Measurements from ENCODE around the gene DDR1.

DNA sequence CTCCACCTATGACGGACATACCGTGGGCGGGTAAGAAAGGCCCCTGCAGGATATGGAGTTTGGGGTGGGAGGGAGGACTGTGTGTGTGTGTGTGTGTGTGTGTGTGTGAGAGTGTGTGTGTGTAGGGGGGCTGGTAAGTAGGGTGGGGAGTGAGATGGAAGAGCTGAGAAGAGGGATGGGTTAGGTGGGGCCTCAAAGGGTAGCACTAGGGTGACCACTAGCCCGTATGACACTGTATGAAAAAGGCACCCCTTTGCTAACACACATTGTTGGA, 7.1 kb downstream of the DDR1 start:
- TF ChIP-seq, protein P1, sequence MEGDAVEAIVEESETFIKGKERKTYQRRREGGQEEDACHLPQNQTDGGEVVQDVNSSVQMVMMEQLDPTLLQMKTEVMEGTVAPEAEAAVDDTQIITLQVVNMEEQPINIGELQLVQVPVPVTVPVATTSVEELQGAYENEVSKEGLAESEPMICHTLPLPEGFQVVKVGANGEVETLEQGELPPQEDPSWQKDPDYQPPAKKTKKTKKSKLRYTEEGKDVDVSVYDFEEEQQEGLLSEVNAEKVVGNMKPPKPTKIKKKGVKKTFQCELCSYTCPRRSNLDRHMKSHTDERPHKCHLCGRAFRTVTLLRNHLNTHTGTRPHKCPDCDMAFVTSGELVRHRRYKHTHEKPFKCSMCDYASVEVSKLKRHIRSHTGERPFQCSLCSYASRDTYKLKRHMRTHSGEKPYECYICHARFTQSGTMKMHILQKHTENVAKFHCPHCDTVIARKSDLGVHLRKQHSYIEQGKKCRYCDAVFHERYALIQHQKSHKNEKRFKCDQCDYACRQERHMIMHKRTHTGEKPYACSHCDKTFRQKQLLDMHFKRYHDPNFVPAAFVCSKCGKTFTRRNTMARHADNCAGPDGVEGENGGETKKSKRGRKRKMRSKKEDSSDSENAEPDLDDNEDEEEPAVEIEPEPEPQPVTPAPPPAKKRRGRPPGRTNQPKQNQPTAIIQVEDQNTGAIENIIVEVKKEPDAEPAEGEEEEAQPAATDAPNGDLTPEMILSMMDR (IDR thresholded peaks at IDR 0.05) = no peak
- no peak for TF ChIP-seq POLR2A (IDR thresholded peaks at IDR 0.05)
